Measurements from ENCODE around the gene XRN2.

DNA sequence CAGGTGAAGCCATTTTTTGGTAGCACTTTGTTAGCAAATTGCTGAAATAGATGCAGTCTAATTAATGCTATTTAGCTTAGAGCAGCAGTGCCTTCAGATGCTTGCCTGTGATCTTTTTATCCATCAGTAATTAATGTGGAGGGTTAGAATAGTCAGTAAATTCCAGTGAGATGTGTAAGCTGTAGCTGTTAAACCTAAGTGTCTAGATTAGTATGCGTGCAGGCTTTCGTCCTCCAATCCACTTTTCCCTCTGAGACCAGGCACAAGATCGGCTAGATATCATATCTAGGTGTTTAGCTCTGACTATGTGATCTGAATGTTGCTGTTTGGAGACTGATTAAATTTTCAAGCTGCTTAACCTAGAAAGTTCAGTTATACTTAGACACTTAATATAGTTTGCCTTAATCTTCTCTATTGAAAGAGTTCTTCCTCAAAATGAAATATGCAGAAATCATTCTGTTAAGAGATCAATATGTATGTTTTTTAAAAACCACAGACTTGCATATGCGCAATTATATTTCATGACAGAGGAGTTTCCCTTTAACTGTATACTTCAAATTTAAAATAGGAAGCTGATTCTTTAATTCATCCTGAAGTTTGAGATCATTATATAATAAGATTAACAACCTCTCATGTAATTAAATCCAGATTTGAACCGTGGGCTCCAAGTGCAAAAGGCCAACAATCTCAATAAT is 41.2 kb downstream of the XRN2 start:
- TF ChIP-seq, protein P1, sequence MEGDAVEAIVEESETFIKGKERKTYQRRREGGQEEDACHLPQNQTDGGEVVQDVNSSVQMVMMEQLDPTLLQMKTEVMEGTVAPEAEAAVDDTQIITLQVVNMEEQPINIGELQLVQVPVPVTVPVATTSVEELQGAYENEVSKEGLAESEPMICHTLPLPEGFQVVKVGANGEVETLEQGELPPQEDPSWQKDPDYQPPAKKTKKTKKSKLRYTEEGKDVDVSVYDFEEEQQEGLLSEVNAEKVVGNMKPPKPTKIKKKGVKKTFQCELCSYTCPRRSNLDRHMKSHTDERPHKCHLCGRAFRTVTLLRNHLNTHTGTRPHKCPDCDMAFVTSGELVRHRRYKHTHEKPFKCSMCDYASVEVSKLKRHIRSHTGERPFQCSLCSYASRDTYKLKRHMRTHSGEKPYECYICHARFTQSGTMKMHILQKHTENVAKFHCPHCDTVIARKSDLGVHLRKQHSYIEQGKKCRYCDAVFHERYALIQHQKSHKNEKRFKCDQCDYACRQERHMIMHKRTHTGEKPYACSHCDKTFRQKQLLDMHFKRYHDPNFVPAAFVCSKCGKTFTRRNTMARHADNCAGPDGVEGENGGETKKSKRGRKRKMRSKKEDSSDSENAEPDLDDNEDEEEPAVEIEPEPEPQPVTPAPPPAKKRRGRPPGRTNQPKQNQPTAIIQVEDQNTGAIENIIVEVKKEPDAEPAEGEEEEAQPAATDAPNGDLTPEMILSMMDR (conservative IDR thresholded peaks at IDR 0.05; ENCODE audit: low read depth, low read length), result no peak
- TF ChIP-seq EZH2 (IDR thresholded peaks at IDR 0.05; ENCODE audit: borderline replicate concordance, low read depth, low read length, poor library complexity, severe bottlenecking), result no peak

Measured in A673 (cell line).